ENCODE measurements around the gene PRUNE2.
"Not testable (repeated sequence)": the region's sequence is repeated elsewhere in the genome, so short reads cannot be mapped to it uniquely, and the experiment has no call there.

PRUNE2 gene

GRCh38 chr9:76905791-76906646 lies at the start of gene PRUNE2:
TSS of gene PRUNE2 (minus strand) at chr9:76906114. CDS start at chr9:76905963, 151 bp downstream.
- DNase-seq, result peak; percentile 33

- DNase-seq, result not testable (repeated sequence)
Measured at GRCh38 chr9:76955406-76955805, 49.5 kb upstream of the PRUNE2 start.

- DNase-seq, result no peak
Measured at GRCh38 chr9:76949865-76950264, 44.0 kb upstream of the PRUNE2 start.

GRCh38 chr9:76944011-76944410 lies 38.1 kb upstream of the PRUNE2 start:
- no peak for DNase-seq

- no peak for DNase-seq
Measured at GRCh38 chr9:76943054-76943453, 37.1 kb upstream of the PRUNE2 start.

- no peak for DNase-seq
Measured at GRCh38 chr9:76932757-76933156, 26.8 kb upstream of the PRUNE2 start.

GRCh38 chr9:76932265-76932664 lies 26.4 kb upstream of the PRUNE2 start:
- DNase-seq, result no peak

GRCh38 chr9:76927540-76928240 lies 21.8 kb upstream of the PRUNE2 start:
- DNase-seq, result no peak

GRCh38 chr9:76926846-76927245 lies 20.9 kb upstream of the PRUNE2 start:
- DNase-seq, result no peak

- DNase-seq, result no peak
Measured at GRCh38 chr9:76926324-76926741, 20.4 kb upstream of the PRUNE2 start.

GRCh38 chr9:76921165-76921564 lies 15.3 kb upstream of the PRUNE2 start:
- DNase-seq, result no peak

- no peak for DNase-seq
Measured at GRCh38 chr9:76917299-76917698, 11.4 kb upstream of the PRUNE2 start.

GRCh38 chr9:76916231-76916630 lies 10.3 kb upstream of the PRUNE2 start:
- DNase-seq, result no peak

- no peak for DNase-seq
Measured at GRCh38 chr9:76913467-76913866, 7.6 kb upstream of the PRUNE2 start.

- no peak for DNase-seq
Measured at GRCh38 chr9:76912636-76913275, 6.8 kb upstream of the PRUNE2 start.

GRCh38 chr9:76911971-76912370 lies 6.1 kb upstream of the PRUNE2 start:
- DNase-seq, result no peak

GRCh38 chr9:76910861-76911260 lies 4.9 kb upstream of the PRUNE2 start:
- no peak for DNase-seq

- no peak for DNase-seq
Measured at GRCh38 chr9:76906647-76906975, 697 bp upstream of the PRUNE2 start.

- no peak for DNase-seq
Measured at GRCh38 chr9:76904661-76905457, 1.1 kb downstream of the PRUNE2 start.

GRCh38 chr9:76902395-76902794 lies 3.5 kb downstream of the PRUNE2 start:
- no peak for DNase-seq

- DNase-seq, result no peak
Measured at GRCh38 chr9:76901801-76902200, 4.1 kb downstream of the PRUNE2 start.

- no peak for DNase-seq
Measured at GRCh38 chr9:76900884-76901440, 5.0 kb downstream of the PRUNE2 start.

GRCh38 chr9:76898786-76899185 lies 7.1 kb downstream of the PRUNE2 start:
- no peak for DNase-seq
